ENCODE measurements around the gene AGBL4.

GRCh38 chr1:49026230-49026811 is 997.4 kb downstream of the AGBL4 start:
- TF ChIP-seq CTCF (IDR thresholded peaks at IDR 0.05; ENCODE audit: borderline replicate concordance, extremely low read depth, low read length, poor library complexity, severe bottlenecking) (no peak), EZH2 (IDR thresholded peaks at IDR 0.05; ENCODE audit: borderline replicate concordance, low read depth, low read length, severe bottlenecking) (no peak)
